ENCODE data around the gene CACNA1C. TPM values are rescaled to one million over a fixed set of nuclear protein-coding genes. Genes with fewer than 3 reads are reported as not detected.

Gene CACNA1C
- total RNA-seq, 4 donors from 2014 or later = 44.1 to 104 (median 49.4) TPM

DNA sequence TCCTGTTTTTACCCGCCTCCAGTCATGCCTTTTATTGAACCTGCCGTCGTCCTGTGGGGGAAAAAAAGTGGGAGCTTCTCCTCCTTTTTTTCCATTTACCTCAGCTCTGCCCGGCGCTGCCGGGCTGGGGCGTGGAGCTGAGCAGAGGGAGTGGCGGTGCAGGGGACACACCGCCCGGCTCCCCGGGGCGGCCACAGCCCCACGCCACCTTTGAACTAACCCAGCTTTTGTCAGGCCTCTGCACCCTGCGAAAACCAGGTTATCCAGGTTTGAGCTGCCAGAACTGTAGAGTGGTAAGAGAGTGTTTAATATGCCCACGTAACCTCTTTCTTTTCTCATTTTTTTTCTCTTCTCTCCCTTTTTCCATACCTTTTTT is 581.0 kb downstream of the CACNA1C start:
- WGBS = 95% methylated on average over 15 of the region's 15 CpGs
- Histone ChIP-seq H3K36me3 (peaks cover 6 to 57% (median 45%) of the 10 kb centered on the region in 4 donors), H3K4me3 (no peak overlapping the region), H3K27ac (replicated peaks in 1 of 4) (no peak overlapping the region), H3K27me3 (no peaks in the 10 kb centered on the region), H3K9me3 (no peaks in the 10 kb centered on the region), H3K4me1 (no peaks in the 10 kb centered on the region)
- DNase-seq (ENCODE audit: extremely low spot score) = no peak
- no peak for TF ChIP-seq POLR2A (IDR thresholded peaks at IDR 0.05; ENCODE audit: low read depth)
- intact Hi-C loops (cut with DNase I) = no loop called here

DNA sequence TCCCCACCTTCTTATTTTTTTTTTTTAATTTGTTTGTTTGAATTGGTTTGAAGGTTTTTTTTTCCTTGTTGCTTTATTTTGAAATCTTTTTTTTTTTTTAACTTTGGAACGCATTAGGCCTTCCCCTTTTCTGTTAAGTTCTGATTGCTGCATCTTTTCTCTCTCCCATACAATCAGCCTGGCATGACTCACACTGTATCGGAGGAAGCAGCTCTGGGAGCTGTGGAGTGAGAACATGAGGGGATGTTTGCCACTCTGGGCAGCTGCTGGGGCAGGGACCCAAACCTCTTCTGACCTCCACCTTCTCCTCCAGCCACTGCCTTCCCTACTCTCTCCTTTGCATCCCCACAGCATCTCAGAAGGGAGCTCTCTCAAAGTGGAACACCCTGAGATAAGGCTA is 581.7 kb downstream of the CACNA1C start:
- Histone ChIP-seq H3K27ac (replicated peaks in 1 of 4) (no peak overlapping the region), H3K27me3 (no peaks in the 10 kb centered on the region), H3K36me3 (peaks cover 6 to 59% (median 46%) of the 10 kb centered on the region in 4 donors), H3K9me3 (no peaks in the 10 kb centered on the region), H3K4me3 (no peak overlapping the region), H3K4me1 (peaks cover 0 to under 1% (median 0%) of the 10 kb centered on the region in 4 donors)
- intact Hi-C loops (cut with DNase I) = no loop called here
- no peak for TF ChIP-seq POLR2A (IDR thresholded peaks at IDR 0.05; ENCODE audit: low read depth)
- TF ChIP-seq POLR2AphosphoS5 (IDR thresholded peaks at IDR 0.05) = no peak
- no peak for TF ChIP-seq EP300 (IDR thresholded peaks at IDR 0.05)
- TF ChIP-seq, protein P1, sequence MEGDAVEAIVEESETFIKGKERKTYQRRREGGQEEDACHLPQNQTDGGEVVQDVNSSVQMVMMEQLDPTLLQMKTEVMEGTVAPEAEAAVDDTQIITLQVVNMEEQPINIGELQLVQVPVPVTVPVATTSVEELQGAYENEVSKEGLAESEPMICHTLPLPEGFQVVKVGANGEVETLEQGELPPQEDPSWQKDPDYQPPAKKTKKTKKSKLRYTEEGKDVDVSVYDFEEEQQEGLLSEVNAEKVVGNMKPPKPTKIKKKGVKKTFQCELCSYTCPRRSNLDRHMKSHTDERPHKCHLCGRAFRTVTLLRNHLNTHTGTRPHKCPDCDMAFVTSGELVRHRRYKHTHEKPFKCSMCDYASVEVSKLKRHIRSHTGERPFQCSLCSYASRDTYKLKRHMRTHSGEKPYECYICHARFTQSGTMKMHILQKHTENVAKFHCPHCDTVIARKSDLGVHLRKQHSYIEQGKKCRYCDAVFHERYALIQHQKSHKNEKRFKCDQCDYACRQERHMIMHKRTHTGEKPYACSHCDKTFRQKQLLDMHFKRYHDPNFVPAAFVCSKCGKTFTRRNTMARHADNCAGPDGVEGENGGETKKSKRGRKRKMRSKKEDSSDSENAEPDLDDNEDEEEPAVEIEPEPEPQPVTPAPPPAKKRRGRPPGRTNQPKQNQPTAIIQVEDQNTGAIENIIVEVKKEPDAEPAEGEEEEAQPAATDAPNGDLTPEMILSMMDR (IDR thresholded peaks at IDR 0.05) = no peak
- DNase-seq (ENCODE audit: extremely low spot score) = no peak
- 84% methylated on average over 2 of the region's 2 CpGs for WGBS

DNA sequence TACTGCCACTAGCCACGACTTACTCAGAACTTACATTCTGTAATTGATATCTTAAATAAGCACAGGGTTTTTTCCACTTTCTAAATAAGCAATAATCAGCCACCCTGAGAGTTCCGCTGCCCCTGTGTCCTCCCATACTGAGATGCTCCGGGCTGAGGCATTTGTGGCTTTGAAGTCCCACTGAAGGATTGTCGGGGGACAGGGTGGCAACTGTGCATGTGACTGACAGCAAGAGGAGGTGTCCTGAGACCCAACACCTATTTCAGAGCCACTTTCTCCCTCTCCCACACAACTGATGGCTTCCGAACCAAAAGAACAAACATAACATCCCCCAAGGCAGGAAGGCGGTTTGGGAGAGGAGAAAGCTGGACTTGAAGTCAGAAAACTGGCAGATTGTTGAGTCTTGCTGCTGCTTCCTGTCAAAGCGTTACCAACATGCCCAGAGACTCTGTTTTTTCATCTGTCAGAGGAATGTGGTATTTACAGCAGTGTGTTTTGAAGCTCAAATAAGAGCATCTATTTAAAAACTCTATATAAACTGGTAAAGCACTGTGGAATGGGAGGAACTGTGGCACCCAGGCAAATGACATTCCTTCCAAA is 584.1 kb downstream of the CACNA1C start:
- TF ChIP-seq POLR2AphosphoS5 (IDR thresholded peaks at IDR 0.05) = no peak
- TF ChIP-seq, protein P1 (IDR thresholded peaks at IDR 0.05) = no peak
- TF ChIP-seq EP300 (IDR thresholded peaks at IDR 0.05) = no peak
- TF ChIP-seq POLR2A (IDR thresholded peaks at IDR 0.05; ENCODE audit: low read depth) = no peak
- Histone ChIP-seq H3K9me3 (no peaks in the 10 kb centered on the region), H3K4me1 (peaks cover 15 to 24% (median 20%) of the 10 kb centered on the region in 4 donors), H3K36me3 (peaks cover 6 to 57% (median 42%) of the 10 kb centered on the region in 4 donors), H3K27ac (replicated peaks in 1 of 4) (no peak overlapping the region), H3K27me3 (no peaks in the 10 kb centered on the region), H3K4me3 (no peak overlapping the region)
- intact Hi-C loops (cut with DNase I) = no loop called here
- DNase-seq (ENCODE audit: extremely low spot score) = no peak
- WGBS = 80% methylated on average over 7 of the region's 7 CpGs

DNA sequence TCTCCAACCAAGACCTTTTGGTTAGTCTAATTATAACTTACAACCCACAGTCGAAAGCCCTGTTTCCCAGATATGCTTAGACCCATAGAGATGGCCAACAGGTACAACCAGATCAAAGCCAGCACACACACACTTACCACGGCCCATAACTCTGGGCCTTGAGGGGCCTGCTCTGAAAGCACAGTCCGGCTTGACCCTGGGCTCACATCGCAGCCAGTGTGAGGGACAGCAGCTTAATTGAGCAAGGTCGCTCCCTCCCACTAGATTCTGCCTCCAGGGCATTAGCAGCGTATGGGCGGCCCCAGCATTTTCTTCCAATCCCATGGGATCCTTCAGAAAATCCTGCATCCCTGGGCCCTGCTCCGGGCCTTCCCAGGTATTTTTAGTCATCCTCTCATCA is 584.6 kb downstream of the CACNA1C start:
- TF ChIP-seq, protein P1 (IDR thresholded peaks at IDR 0.05) = no peak
- no peak for TF ChIP-seq POLR2A (IDR thresholded peaks at IDR 0.05; ENCODE audit: low read depth)
- no peak for TF ChIP-seq POLR2AphosphoS5 (IDR thresholded peaks at IDR 0.05)
- TF ChIP-seq EP300 (IDR thresholded peaks at IDR 0.05) = no peak
- peaks cover 6 to 57% (median 41%) of the 10 kb centered on the region in 4 donors for H3K36me3 ChIP-seq
- H3K4me1 ChIP-seq = peaks cover 15 to 26% (median 21%) of the 10 kb centered on the region in 4 donors
- WGBS = 94% methylated on average over 8 of the region's 8 CpGs
- no peak overlapping the region for H3K4me3 ChIP-seq
- H3K27ac ChIP-seq (replicated peaks in 1 of 4) = no peak overlapping the region
- intact Hi-C loops (cut with DNase I) = no loop called here
- no peaks in the 10 kb centered on the region for H3K9me3 ChIP-seq
- no peak for DNase-seq (ENCODE audit: extremely low spot score)
- no peaks in the 10 kb centered on the region for H3K27me3 ChIP-seq

DNA sequence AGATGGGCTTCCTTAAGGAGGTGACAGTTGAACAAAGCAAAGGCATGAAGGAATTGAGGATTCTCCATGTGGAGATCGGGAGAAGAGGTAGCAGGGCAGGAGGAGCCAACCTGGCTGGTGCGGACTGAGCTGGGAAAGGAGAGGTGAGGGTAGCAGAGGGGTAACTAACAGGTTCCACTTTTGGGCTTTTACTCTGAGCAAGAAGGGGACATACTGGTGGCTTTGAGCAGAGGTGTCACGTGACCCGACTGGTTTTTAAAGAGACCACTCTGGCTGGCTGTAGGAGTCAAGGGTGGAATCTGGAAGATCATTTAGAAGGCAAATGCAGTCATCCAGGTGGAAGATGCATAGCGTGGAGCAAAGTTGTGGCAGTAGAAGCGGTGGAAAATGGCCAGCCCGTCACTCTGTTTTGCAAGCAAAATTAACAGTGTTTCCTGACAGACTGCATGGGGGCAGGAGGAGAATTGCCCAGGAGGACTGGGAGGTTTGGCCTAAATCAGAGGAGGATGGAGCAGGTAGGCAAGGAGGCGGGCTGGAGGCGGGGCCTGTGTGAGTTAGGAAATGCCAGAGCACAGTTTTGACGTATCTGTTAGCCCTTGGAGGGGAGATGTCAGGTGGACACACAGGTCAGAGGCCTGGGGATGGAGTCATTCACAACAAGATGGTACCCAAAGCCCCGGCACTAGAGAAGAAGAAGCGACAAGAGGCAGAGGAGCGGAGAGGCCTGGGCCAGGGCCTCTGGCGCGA is 585.7 kb downstream of the CACNA1C start:
- Histone ChIP-seq H3K9me3 (no peaks in the 10 kb centered on the region), H3K27me3 (no peaks in the 10 kb centered on the region), H3K4me1 (peaks cover 15 to 26% (median 21%) of the 10 kb centered on the region in 4 donors), H3K4me3 (no peak overlapping the region), H3K36me3 (peaks cover 6 to 46% (median 38%) of the 10 kb centered on the region in 4 donors), H3K27ac (replicated peaks in 1 of 4) (no peak overlapping the region)
- intact Hi-C loops (cut with DNase I) = no loop called here
- 95% methylated on average over 15 of the region's 15 CpGs for WGBS
- DNase-seq (ENCODE audit: extremely low spot score) = no peak
- TF ChIP-seq POLR2A (IDR thresholded peaks at IDR 0.05; ENCODE audit: low read depth) = no peak
- TF ChIP-seq, protein P1 (IDR thresholded peaks at IDR 0.05) = no peak
- TF ChIP-seq POLR2AphosphoS5 (IDR thresholded peaks at IDR 0.05) = no peak
- TF ChIP-seq EP300 (IDR thresholded peaks at IDR 0.05) = no peak
